Endometrial microvascular endothelial cells (primary cell): ENCODE data around the gene ALDH7A1. TPM values are rescaled to one million over a fixed set of nuclear protein-coding genes. Genes with fewer than 3 reads are reported as not detected.
"Not testable (repeated sequence)": the region's sequence is repeated elsewhere in the genome, so short reads cannot be mapped to it uniquely, and the experiment has no call there.

Source experiments
- in situ Hi-C: cut with HindIII; loops from 2 replicates; pipeline ENCODE4 v1.10.0; 2017; ENCODE audit warnings: low sequenced_read_pairs, low pct_unique_long_range_greater_than_20kb; ENCODE audit errors: inconsistent ontology term
- total RNA-seq: library from RNA; depleted of rRNA; stranded (reverse); fragments of >200 nt; gene quantifications from one replicate; pipeline ENCODE4 v1.2.3, GENCODE V29; 2015; ENCODE audit errors: inconsistent ontology term

ALDH7A1 gene
- total RNA-seq, 1 donor from 2014 or later: 9.9 TPM

DNA sequence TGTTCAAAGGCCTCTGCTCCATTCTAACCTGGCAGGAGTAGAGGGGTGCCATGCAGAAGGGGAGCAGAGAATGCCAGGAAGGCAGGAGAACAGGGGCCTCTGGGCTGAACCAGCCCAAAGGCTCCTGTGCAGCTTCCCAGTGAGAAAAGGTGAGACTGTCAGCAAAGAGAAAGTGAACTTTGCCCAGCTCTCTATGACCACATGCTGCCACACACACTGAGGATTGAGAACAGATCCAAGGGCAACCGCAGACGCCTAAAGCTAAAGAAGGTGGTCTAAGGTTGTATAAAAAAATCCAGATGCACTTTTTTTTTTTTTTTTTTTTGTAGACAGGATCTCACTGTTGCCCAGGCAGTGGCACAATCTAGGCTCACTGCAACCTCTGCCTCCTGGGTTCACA lies 51.4 kb downstream of the ALDH7A1 start:
- in situ Hi-C loops: loop anchor here (25.0 kb wide), 1 partner anchor 181 kb away; no protein-coding TSS in a partner anchor

GRCh38 chr5:126543009-126543408 lies 52.0 kb downstream of the ALDH7A1 start:
- in situ Hi-C loops: loop anchor here (25.0 kb wide), 1 partner anchor 181 kb away; no protein-coding TSS in a partner anchor

GRCh38 chr5:126542441-126542840 lies 52.6 kb downstream of the ALDH7A1 start:
- in situ Hi-C loops: loop anchor here (25.0 kb wide), 1 partner anchor 180 kb away; no protein-coding TSS in a partner anchor

DNA sequence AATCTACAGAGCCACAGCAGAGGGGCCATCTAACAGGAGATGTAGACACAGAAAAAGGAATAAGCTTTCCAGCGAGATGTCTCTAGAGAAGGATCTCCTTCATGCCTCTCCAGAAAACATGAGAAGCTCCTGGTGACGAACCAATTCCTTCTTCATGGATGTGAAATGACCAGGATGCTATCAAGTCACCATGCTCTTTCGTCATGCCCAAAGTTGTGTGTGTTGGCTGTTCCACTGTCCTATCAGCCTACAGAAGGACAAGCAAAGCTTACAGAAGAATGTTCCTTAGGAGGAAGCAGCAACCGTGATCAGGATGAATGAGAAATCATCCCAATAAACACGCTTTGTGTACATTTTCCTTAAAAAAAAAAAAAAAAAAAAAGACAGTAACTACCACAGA lies 54.4 kb downstream of the ALDH7A1 start:
- in situ Hi-C loops: loop anchor here (25.0 kb wide), 1 partner anchor 178 kb away; no protein-coding TSS in a partner anchor

GRCh38 chr5:126538579-126538978 lies 56.4 kb downstream of the ALDH7A1 start:
- in situ Hi-C loops: loop anchor here (25.0 kb wide), 1 partner anchor 176 kb away; no protein-coding TSS in a partner anchor

DNA sequence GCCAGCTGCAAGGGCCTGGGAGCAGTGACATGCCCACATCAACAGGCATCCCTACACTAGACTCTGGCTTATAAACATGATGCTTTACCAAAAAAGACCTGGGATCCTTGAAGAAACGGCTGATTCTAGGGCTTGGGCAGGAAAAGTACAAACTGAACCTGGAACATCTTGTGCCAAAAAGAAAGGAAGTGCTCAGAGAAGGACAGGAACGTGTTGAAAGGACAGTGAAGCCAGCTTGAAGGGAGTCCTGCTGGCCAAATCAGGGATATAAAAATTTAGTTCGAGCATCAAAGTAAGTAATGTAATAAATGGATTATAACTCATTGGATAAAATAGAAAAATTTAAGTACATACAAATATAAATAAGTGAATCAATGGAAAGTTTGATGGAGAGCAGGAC lies 58.1 kb downstream of the ALDH7A1 start:
- in situ Hi-C loops: loop anchor here (25.0 kb wide), 1 partner anchor 175 kb away; no protein-coding TSS in a partner anchor

- in situ Hi-C loops: loop anchor here (25.0 kb wide), 1 partner anchor 174 kb away; no protein-coding TSS in a partner anchor
Measured at GRCh38 chr5:126535856-126536545, 59.0 kb downstream of the ALDH7A1 start.

DNA sequence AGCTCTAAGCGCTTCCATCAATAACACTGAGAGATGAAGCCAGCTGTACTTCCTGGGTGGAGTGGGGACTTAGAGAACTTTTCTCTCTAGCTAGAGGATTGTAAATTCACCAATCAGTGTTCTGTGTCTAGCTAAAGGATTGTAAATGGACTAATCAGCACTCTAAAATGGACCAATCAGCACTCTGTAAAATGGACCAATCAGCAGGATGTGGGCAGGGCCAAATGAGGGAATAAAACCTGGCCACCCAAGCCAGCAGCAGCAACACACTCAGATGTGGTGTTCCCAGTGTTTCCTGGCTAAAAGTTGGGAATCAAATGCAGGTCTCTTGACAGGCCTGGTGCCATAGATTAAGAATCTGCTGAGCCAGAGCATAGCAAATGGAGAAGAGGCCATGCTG lies 60.5 kb downstream of the ALDH7A1 start:
- in situ Hi-C loops: loop anchor here (25.0 kb wide), 1 partner anchor 172 kb away; no protein-coding TSS in a partner anchor

- in situ Hi-C loops: loop anchor here (25.0 kb wide), 1 partner anchor 169 kb away; no protein-coding TSS in a partner anchor
Measured at GRCh38 chr5:126531543-126532120, 63.4 kb downstream of the ALDH7A1 start.

DNA sequence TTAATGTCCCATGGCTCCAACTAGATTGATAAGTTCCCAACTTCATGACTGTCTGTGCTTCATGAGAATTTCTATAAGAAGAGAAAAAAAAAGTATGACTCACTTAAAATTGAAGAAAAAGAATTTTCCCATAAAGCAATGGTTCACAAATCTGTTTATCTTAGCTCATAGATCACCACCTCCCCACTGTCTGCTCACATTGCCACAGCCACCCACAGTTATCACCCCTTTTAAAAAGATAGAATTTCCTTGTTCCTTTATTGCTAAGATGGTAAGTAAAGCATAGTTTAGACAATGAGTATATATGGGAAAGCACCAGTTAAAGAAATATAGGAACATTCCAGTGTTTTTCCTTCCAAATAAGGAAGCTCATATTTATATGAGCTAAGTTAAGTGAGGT lies 67.1 kb downstream of the ALDH7A1 start:
- in situ Hi-C loops: loop anchor here (25.0 kb wide), 1 partner anchor 166 kb away; no protein-coding TSS in a partner anchor

DNA sequence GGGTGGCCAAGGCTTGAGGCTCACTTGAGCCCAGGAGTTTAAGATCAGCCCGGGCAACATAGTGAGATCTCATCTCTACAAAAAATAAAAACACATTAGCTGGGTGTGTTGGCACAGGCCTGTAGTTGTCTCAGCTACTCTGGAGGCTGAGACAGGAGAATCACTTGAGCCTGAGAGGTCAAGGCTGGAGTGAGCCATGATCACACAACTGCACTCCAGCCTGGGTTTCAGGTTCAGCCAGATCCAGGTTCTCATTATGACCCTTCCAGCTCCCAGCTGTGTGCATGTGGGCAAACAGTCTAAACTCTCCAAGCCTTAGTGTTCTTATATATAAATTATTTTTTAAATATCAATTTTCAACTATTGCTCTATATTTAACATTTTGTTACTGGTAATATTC lies 67.9 kb downstream of the ALDH7A1 start:
- in situ Hi-C loops: loop anchor here (25.0 kb wide), 1 partner anchor 165 kb away; no protein-coding TSS in a partner anchor

DNA sequence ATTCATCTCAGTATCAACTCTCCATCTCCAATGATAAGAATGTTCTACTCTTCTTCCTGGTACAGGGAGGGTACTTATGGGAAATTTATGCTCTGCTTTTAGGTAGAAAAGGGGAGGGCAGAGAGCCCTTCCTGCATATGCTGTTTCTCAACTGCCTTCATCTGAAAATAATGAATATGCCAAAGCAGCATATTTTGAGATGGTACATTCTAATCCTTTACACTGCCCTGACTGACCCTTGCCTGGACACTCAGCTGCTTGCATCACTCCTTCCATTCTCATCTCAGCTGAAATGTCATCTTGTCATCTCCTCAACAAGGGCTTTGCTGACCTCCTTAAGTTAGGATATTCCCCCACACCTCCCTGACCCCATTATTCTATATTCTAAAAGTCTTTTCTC lies 68.5 kb downstream of the ALDH7A1 start:
- in situ Hi-C loops: loop anchor here (25.0 kb wide), 1 partner anchor 164 kb away; no protein-coding TSS in a partner anchor

- in situ Hi-C loops: loop anchor here (25.0 kb wide), 1 partner anchor 163 kb away; no protein-coding TSS in a partner anchor
Measured at GRCh38 chr5:126525630-126526245, 69.3 kb downstream of the ALDH7A1 start.

DNA sequence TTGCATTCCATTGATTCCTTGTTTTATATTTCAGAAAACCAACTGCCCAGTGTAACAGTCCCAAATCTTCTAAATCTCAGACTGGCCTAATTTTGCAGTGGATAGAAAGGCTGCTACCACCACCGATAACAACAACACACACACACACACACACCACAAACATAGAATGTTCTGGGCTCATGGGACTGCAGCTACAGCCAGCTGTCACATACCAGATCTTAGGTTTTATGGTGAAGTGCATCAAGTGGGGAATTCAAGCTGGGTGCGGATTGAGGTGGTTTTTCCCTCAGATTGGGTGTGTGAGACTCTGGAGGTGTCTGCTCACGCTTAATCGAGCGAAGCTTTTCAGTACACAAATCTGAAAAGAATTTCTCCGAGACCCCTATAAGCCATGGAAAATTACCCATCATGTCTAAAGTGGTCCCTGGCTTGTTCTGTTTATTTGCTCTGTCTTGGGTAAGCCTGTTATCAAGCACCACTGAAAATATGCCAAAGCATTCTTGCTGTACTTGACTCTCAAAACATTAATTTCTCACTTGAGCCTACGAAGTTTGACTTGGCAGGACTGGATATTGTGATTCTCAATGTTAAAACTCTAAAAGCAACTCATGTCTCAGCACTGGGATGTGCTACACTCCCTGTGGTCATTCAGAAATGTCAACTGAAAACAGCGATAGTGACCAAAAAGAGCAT lies 71.1 kb downstream of the ALDH7A1 start:
- in situ Hi-C loops: no loop called here

DNA sequence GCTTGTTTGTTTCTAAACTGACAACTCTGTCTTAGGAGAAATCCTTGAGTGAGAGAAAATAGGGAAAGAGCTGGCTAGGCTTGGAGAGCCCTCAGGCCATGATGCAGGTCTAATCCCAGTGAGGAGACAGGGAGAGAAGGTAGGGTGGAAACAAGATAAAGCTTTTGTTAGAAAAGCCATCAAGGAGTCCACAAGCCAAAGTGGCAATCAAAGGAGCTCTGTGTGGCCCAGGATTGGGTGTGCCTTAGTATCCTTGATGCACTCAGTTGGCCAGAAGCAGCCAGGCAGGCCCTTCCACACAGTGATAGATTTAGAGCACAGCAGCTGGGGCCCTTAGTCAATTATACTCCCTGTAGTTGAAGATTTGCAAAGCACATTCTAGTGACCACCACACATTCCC lies 73.9 kb downstream of the ALDH7A1 start:
- in situ Hi-C loops: no loop called here

DNA sequence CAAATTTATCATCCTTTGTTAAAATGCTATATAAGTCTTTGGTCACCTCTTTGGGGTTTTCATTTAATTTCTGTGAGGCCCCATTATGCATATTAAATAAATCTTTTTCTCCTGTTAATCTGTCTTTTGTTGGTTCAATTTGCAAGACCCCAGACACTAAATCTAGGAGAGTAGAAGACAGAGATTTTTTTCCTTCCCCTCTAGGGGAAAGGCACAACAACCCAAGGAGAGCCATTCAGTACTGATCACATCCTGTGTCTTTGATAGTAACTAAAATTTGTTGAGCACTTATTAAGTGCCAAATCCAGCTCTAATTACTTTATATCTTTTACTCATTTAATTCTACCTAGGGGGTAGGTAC lies 74.4 kb downstream of the ALDH7A1 start:
- in situ Hi-C loops: no loop called here

DNA sequence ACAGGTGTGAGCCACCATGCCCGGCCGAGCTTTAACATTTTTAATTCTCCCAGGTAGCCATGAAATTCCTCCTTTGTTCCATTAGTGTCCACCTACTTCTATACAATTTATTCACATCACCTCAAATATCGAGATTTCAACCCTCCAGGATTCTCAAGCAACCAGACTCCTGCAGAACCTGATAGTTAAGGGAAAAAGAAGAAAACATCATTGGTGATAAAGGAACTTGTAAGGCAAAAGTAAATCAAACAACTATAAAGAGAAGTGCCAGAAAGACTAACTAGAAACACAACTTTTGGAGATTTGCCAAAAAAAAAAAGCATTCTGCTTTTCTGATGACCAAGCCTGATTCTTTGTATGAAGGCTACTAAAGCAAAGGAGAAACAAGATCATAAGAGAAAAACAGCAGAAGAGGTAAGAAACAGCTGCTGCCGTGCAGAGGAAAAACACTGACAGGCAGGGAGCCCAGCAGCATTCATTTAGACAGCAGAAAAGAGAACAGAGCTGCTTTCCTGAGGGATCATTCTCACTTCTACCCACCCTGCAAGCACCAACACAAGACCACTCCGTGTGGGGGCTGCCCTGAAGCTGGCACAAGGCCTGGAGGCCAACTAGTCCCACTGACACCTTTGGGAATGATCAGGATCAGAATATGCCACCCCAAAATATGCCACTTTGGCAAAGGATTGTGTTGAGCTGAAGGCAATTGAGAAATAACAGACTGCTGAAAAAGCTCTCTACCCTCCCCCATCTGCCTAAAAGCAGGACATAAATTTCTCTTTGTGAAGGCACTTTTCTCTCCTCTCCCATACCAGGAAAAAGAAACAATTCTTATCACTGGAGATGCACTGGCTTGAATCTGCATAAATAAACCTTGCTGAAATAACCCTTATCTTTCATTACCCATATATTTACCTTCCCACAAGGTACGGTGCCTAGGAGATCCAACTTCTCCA lies 75.1 kb downstream of the ALDH7A1 start:
- in situ Hi-C loops: no loop called here

DNA sequence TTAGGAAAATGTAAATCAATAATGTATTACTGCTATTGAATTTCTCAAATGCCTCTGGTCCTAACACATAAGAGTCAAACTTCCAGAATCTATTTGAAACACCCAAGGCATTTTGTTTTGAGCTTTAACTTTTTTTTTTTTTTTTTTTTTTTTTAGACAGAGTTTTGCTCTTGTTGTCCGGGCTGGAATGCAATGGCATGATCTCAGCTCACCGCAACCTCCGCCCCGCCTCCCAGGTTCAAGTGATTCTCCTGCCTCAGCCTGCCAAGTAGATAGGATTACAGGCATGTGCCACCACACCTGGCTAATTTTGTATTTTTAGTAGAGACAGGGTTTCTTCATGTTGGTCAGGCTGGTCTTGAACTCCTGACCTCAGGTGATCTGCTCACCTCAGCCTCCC lies 75.8 kb downstream of the ALDH7A1 start:
- in situ Hi-C loops: not testable (repeated sequence)
